Body of pancreas (tissue), 4 donors: Measurements from ENCODE around the gene TAAR2.
"Not testable (repeated sequence)": the region's sequence is repeated elsewhere in the genome, so short reads cannot be mapped to it uniquely, and the experiment has no call there.

Experiments
- POLR2A ChIP-seq, 3 donors: fragments of 450-650 bp; IDR thresholded peaks; one replicate each; pipeline ENCODE4 v1.6.1; 2016; ENCODE audit warnings: antibody characterized with exemption in 3 of 3, mild to moderate bottlenecking in 2 of 3
- TF ChIP-seq, protein P1 (sequence below), 7 experiments: fragments of 450-650 bp in 4 of 7; fragments of 200-600 bp in 3 of 7; sonication (generic) in 3 of 7; IDR thresholded peaks; one replicate each; pipeline ENCODE4 v1.5.1; 2016 to 2019; ENCODE audit warnings: antibody characterized with exemption in 7 of 7

DNA sequence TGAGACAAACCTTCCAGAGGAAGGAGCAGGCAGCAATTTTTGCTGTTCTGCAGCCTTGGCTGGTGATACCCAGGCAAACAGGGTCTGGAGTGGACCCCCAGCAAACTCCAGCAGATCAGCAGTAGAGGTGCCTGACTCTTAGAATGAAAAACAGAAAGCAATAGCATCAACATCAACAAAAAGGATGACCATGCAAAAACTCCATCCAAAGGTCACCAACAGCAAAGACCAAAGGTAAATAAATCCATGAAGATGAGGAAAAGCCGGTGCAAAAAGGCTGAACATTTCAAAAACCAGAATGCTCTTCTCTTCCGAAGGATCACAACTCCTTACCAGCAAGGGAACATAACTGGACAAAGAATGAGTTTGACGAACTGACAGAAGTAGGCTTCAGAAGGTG, 11.8 kb upstream of the TAAR2 start:
- TF ChIP-seq, protein P1, sequence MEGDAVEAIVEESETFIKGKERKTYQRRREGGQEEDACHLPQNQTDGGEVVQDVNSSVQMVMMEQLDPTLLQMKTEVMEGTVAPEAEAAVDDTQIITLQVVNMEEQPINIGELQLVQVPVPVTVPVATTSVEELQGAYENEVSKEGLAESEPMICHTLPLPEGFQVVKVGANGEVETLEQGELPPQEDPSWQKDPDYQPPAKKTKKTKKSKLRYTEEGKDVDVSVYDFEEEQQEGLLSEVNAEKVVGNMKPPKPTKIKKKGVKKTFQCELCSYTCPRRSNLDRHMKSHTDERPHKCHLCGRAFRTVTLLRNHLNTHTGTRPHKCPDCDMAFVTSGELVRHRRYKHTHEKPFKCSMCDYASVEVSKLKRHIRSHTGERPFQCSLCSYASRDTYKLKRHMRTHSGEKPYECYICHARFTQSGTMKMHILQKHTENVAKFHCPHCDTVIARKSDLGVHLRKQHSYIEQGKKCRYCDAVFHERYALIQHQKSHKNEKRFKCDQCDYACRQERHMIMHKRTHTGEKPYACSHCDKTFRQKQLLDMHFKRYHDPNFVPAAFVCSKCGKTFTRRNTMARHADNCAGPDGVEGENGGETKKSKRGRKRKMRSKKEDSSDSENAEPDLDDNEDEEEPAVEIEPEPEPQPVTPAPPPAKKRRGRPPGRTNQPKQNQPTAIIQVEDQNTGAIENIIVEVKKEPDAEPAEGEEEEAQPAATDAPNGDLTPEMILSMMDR (IDR thresholded peaks at IDR 0.05), result not testable (repeated sequence)
- TF ChIP-seq POLR2A (IDR thresholded peaks at IDR 0.05), result not testable (repeated sequence)
